Esophagus muscularis mucosa (tissue), 4 donors: Measurements from ENCODE around the gene LDHD.

ENCODE experiments used
- CTCF ChIP-seq, 3 experiments: fragments of 200-600 bp in 2 of 3; fragments of 450-650 bp in 1 of 3; sonication (generic) in 2 of 3; IDR thresholded peaks; one replicate each; pipeline ENCODE4 v1.5.1; 2017 to 2019; ENCODE audit warnings: antibody characterized with exemption in 3 of 3, mild to moderate bottlenecking in 2 of 3, moderate library complexity in 1 of 3
- EP300 ChIP-seq: sonication (generic); formaldehyde crosslinking; IDR thresholded peaks from one replicate; pipeline ENCODE4 v1.6.1; 2017; ENCODE audit warnings: antibody characterized with exemption
- POLR2A ChIP-seq: fragments of 450-650 bp; IDR thresholded peaks from one replicate; pipeline ENCODE4 v1.6.1; 2017; ENCODE audit warnings: antibody characterized with exemption, moderate library complexity, mild to moderate bottlenecking, low read depth

DNA sequence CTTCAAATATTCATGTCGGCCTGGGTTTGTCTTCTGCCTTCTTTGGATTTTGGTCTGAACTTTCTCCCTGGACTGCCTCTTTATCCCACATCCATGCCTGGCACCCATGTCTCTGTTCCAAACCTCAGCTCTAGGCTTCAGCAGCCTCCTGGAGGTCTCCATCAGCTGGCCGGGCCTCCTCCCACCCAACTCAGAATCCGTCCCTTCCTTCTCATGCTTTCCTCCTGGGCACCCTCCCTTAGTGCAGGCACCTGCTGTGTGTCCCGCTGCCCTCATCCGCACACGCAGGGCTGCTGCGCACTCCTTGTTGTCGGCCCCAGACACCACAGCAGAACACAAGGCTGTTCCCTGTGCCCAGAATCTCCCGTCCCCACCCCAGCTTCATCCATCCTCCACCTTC lies 14.0 kb downstream of the LDHD start:
- TF ChIP-seq POLR2A (no peak), CTCF (IDR thresholded peaks at IDR 0.05) (no peak), EP300 (no peak)
